COLO668 (cell line): Measurements from ENCODE around the gene LSM2.
A peak's percentile ranks its signal among the peaks of the same experiment; 100 is the strongest.
"Not testable (repeated sequence)": the region's sequence is repeated elsewhere in the genome, so short reads cannot be mapped to it uniquely, and the experiment has no call there.

Experiments
- DNase-seq: peaks from one replicate; lab custom pipeline; 2025; ENCODE audit not compliant: unreplicated experiment; lab: John Stamatoyannopoulos, UW

Gene LSM2

GRCh38 chr6:31806470-31807272, at the start of gene LSM2:
LSM2 (minus strand) TSS chr6:31806966; CDS start chr6:31806757, 209 bp downstream.
- peak; percentile 94 for DNase-seq

GRCh38 chr6:31851980-31852718, 45.4 kb upstream of the LSM2 start:
- not testable (repeated sequence) for DNase-seq

GRCh38 chr6:31851485-31851832, 44.7 kb upstream of the LSM2 start:
- DNase-seq: no peak

- no peak for DNase-seq
These were observed 44.2 kb upstream of the LSM2 start for GRCh38 chr6:31850765-31851484.

- no peak for DNase-seq
These were observed 40.7 kb upstream of the LSM2 start for GRCh38 chr6:31847276-31847978.

GRCh38 chr6:31844507-31844906, 37.7 kb upstream of the LSM2 start:
- no peak for DNase-seq

GRCh38 chr6:31842053-31842452, 35.3 kb upstream of the LSM2 start:
- no peak for DNase-seq

- DNase-seq: not testable (repeated sequence)
These were observed 33.0 kb upstream of the LSM2 start for GRCh38 chr6:31839779-31840126.

- no peak for DNase-seq
These were observed 32.2 kb upstream of the LSM2 start for GRCh38 chr6:31838968-31839367.

GRCh38 chr6:31838114-31838553, 31.4 kb upstream of the LSM2 start:
- not testable (repeated sequence) for DNase-seq

- no peak for DNase-seq
These were observed 30.8 kb upstream of the LSM2 start for GRCh38 chr6:31837369-31838113.

GRCh38 chr6:31836474-31837368, 30.0 kb upstream of the LSM2 start:
- DNase-seq: no peak

- no peak for DNase-seq
These were observed 29.3 kb upstream of the LSM2 start for GRCh38 chr6:31836047-31836473.

- peak; percentile 91 for DNase-seq
These were observed 27.8 kb upstream of the LSM2 start for GRCh38 chr6:31834367-31835250.

GRCh38 chr6:31831350-31832215, 24.8 kb upstream of the LSM2 start:
- no peak for DNase-seq

- no peak for DNase-seq
These were observed 24.1 kb upstream of the LSM2 start for GRCh38 chr6:31830886-31831335.

- DNase-seq: no peak
These were observed 23.0 kb upstream of the LSM2 start for GRCh38 chr6:31829633-31830283.
